IPS-NIHi11 (cell line): ENCODE results near the gene NISCH.
A peak's percentile ranks its signal among the peaks of the same experiment; 100 is the strongest.

Experiments
- DNase-seq: peaks from one replicate; pipeline ENCODE4 v3.0.0; 2012; ENCODE audit warnings: mixed read lengths, low spot score

Gene NISCH

DNA sequence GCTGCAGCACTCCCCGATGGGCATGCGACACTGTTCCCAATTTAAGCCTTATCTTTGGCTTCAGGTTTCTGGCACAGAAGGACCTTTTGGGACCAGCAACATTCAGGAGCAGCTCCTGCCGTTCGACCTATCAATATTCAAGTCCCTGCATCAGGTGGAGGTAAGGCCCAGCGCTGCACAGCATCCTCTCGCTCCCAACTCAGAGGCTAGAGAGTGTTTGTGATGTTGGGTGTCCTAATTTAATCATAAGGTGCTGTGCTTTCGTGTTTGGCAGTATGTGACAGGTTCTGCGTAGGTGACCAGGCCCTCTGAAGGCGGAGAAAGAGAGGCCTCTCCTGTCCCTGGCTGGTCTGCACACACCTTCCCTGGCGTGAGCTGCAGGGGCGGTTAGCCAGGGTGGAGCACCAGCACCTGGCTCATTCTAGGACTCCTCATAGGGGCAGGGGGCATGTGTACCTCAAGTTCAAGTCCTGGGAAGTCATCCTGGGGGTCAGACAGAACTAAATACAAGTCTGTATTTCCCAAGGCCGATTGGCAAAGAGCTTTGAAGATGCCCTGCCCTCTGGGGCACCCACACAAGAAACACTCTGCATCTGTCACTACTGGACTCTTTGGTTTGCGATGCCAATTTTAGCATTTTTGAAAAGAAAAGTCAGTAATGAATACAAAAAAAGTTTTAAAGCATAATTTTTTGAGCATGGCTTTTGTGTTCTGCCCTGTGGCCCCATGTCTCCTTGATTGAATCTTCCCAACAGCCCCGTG, 17.0 kb downstream of the NISCH start:
- no peak for DNase-seq

DNA sequence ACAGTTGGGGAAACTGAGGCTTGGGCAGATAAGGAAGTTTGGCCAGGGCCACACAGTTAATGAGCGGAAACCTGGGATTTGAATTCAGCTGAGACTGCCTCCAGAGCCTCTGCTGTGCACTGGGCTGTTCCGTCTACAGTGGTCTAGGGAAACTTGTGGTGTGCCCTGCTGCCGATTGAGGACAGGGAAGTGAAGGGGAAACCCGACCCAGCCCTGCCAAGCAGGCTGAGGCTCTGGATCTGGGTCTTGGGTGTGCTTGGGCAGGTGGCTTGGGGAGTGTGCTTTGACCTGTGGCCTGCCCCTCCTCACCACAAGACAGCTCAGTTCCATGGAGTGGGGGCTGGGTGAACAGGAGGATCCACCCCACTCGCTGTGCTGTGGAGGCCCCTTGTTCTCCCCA, 17.6 kb downstream of the NISCH start:
- DNase-seq: no peak

- no peak for DNase-seq
Observed at GRCh38 chr3:52477076-52477795, 21.8 kb downstream of the NISCH start.

DNA sequence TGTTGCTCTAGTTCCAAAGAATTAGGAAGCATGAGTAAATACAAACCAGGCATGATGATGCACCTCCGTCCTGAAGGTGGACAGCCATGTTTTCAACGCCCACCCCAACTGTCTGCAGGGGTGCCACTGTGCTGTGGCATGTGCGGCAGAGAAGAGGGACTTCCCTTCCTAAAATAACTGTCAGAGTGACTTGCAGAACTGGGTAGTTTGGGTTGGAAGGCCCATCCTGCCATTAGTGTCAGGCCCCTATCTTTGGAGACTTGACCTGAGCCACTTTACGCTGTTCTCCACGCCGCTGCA, 22.3 kb downstream of the NISCH start:
- DNase-seq: no peak

DNA sequence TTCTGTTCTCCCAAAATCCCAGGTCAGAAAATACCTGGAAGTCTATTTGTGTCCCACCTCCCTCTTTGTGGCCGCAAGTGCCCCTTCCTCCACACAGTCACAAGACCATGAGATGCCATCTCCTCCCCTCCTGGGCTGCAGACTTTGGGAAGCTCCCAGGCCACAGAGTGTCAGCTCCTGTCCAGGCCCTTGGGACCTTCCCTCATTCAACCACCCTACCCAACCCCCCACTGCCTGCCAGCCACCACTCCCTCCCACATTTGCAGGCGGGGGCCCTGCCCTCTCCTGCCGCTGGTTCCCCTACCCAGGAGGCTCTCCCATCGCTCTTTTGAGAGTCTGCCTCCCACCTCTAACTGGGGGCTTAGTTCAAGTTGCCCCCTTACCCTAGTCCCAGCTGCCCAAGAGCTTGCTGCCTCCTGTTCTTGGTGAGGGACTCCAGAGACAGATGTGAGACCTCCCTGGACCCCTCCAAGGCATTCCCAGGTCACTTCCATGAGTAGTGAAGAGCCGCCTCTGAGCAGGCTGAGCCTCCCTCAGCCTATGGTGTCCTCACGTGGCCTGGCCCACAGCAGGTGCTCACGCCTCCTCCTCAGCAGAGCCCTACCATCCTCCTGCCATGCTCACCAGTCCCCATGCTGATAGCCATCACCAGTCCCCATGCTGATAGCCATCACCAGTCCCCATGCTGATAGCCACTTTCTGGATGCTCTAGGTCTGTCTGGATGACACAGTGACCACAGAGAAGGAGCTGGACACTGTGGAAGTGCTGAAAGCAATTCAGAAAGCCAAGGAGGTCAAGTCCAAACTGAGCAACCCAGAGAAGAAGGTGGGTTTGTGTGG, 23.9 kb downstream of the NISCH start:
- DNase-seq: no peak

- no peak for DNase-seq
Observed at GRCh38 chr3:52479877-52480575, 24.6 kb downstream of the NISCH start.

DNA sequence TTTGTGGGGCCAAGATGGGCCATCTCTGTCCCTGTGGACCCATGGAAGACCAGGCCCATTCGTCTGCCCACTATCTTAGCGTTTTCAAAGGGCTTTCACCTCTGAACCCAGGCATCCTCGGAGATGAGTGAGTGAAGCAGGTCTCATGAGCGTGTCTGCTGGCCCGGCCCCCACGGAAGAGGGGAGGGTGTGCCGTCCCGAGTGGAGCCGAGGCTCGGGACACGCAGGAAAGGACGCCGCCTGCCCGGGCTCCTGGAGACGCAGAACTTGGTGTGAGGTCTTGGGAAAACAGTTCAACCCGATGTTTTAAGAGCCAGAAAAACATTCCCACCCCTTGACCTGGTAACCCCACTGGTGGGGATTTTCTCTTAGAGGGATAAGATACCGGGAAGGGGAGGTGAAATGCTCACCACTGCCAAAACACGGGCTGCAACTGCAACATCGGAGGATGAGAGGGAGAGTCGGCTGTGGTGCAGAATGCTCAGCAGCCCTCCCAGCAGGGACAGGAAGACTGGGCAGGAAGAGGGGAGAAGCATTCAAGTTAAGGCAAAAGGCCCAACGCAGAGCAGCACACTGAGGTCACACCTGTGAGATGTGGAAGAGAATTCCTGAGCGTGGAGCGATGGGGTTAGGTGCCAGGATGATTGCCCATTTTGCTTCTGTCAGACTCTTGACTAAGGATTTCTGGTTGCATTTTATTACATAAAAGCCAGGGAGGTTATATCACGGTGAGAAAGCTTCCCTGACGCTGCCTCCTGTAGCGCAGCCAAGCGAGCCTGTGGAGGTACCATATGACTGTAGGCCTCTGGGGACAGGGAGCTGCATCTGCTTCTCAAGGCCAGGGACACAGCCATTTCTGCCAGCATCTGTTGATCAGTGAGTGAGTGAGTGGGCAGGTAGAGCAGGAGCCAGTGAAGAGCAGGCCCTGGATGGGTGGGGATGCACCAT, 25.6 kb downstream of the NISCH start:
- DNase-seq: no peak

GRCh38 chr3:52481819-52482521, 26.6 kb downstream of the NISCH start:
- peak; percentile 94 for DNase-seq

DNA sequence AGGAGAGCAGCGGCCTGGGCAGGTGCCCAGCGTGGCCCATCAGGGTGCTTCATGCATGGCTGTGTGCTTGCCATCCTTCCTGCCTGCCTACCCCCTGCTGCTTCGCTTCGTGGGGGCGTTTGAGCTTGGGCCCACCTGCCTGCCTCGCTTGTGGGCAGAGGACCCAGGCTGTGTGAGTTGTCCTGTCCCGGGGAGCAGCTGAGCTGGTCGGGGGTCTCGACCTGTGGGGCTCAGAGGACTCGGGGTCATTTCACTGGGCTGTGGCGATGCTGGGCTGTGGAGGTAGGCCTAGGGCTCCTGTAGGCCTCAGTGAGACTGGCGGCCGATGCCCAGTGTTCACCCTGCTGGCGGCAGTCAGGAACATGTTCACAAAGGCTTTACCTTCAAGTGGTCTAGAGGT, 27.7 kb downstream of the NISCH start:
- no peak for DNase-seq

DNA sequence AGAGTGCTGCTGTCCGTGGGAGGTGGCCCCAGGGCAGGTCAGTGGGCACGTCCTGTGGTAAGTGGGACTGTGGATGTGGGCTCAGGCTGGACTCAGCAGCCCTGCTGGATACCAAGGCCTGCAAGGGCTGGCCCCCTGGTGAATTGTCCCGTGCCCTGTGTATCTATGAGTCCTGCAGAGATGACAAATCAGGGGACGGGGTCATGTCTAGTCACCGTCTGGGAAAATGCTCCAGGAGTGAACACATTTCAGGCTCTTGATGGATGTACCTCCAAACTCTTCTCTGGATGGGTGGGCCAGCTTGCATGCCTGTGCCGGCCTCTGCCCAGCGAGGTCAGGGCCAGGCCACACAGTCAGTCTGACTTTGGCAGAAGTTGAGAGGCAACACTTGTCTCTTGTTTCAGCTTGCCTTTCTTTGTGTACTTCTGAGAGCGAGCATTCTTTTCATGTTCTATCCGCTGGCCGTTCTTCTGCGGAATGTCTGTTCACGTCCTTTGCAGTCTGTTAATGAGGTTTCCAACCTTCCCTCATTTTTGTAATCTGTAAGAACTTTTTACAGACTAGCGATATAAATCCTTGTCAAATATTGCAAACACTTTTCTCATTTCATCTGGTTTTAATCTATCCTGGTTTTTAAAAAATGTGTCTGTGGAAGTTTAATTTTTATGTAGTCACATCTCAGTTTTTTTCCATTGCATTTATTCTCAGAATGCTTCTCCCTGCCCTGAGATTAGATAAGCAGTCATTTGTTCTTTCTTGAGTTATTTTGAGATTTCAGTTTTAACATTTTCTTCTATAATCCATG, 28.4 kb downstream of the NISCH start:
- no peak for DNase-seq

GRCh38 chr3:52484680-52485461, 29.5 kb downstream of the NISCH start:
- DNase-seq: no peak

GRCh38 chr3:52487050-52487787, 31.8 kb downstream of the NISCH start:
- no peak for DNase-seq

DNA sequence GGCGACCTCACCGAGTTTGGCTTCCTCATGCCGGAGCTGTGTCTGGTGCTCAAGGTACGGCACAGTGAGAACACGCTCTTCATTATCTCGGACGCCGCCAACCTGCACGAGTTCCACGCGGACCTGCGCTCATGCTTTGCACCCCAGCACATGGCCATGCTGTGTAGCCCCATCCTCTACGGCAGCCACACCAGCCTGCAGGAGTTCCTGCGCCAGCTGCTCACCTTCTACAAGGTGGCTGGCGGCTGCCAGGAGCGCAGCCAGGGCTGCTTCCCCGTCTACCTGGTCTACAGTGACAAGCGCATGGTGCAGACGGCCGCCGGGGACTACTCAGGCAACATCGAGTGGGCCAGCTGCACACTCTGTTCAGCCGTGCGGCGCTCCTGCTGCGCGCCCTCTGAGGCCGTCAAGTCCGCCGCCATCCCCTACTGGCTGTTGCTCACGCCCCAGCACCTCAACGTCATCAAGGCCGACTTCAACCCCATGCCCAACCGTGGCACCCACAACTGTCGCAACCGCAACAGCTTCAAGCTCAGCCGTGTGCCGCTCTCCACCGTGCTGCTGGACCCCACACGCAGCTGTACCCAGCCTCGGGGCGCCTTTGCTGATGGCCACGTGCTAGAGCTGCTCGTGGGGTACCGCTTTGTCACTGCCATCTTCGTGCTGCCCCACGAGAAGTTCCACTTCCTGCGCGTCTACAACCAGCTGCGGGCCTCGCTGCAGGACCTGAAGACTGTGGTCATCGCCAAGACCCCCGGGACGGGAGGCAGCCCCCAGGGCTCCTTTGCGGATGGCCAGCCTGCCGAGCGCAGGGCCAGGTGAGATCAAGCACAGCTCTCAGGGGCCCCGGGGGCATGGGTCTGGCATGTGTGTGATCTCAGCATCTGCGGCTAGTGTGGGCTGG, 32.6 kb downstream of the NISCH start:
- DNase-seq: no peak

GRCh38 chr3:52488746-52489145, 33.3 kb downstream of the NISCH start:
- DNase-seq: no peak

DNA sequence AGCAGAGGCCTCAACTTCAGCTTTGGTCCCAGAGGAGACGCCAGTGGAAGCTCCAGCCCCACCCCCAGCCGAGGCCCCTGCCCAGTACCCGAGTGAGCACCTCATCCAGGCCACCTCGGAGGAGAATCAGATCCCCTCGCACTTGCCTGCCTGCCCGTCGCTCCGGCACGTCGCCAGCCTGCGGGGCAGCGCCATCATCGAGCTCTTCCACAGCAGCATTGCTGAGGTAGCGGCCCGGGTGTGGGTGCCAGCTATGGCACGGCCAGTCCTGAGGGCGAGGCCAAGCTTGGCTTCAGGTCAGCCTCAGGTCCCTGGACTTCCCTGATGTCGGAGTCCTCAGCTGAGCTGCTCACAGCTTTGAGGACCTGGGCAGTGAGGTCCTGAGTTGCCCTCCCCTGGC, 34.0 kb downstream of the NISCH start:
- no peak for DNase-seq

DNA sequence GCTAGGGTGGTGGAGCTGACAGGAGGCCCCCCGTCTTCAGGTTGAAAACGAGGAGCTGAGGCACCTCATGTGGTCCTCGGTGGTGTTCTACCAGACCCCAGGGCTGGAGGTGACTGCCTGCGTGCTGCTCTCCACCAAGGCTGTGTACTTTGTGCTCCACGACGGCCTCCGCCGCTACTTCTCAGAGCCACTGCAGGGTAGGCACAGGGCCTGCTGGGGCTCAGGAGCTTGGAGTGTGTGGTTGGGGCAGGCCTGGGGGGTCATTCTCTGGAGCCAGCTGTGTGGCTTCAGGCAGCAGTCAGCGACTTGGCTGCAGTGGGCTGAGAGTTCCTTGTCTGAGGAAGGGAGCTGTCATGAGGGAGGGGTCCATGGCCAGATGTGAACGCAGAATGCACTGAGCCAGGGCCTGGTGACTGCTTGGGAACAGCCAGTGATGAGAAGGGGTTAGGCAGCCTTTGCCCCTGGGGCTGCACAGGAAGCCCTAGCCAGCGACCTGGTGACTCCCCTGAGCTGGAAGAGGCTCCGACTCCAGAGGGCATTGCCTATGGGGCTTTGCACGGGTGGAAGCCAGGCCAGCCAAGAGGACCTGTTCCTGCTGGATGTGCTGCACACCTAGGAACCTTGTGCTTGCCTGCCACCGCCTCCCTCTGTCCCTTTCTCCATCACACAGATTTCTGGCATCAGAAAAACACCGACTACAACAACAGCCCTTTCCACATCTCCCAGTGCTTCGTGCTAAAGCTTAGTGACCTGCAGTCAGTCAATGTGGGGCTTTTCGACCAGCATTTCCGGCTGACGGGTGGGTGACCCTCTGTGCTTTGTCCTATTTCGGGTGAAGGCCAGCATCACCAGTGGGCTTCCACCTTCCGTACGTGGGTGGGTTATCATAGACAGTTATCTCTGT, 34.9 kb downstream of the NISCH start:
- DNase-seq: no peak
